Stomach (tissue), 9 donors: Measurements from ENCODE around the gene ELMO1. TPM values are rescaled to one million over a fixed set of nuclear protein-coding genes. Genes with fewer than 3 reads are reported as not detected.

Experiments used
- DNase-seq, 2 donors: peaks; one replicate each; pipeline versions ENCODE4 v3.0.0 to v3.0.0-alpha.2; 2013 to 2019
- H3K27ac ChIP-seq, 5 donors: fragments of 200-600 bp in 4 of 5; sonication (generic) in 4 of 5; one replicate each; pipeline ENCODE4 v1.5.1; 2013 to 2019; ENCODE audit warnings: mild to moderate bottlenecking in 1 of 5, moderate library complexity in 1 of 5
- H3K27me3 ChIP-seq, 3 donors: fragments of 200-600 bp; sonication (generic); one replicate each; pipeline ENCODE4 v1.5.1; 2017 to 2019; ENCODE audit warnings: mixed run types in 1 of 3
- H3K36me3 ChIP-seq, 4 donors: fragments of 200-600 bp; sonication (generic); 1 replicate in 3 of 4; 2 replicates in 1 of 4; pipeline ENCODE4 v1.5.1; 2016 to 2019
- H3K4me1 ChIP-seq, 4 donors: fragments of 200-600 bp; sonication (generic); one replicate each; pipeline ENCODE4 v1.5.1; 2016 to 2019
- H3K4me3 ChIP-seq, 4 donors: fragments of 200-600 bp; sonication (generic) in 3 of 4; one replicate each; pipeline ENCODE4 v1.5.1; 2016 to 2019; ENCODE audit warnings: mild to moderate bottlenecking in 1 of 4
- H3K9me3 ChIP-seq, 4 donors: fragments of 200-600 bp; sonication (generic); one replicate each; pipeline ENCODE4 v1.5.1; 2016 to 2019
- CTCF ChIP-seq, 7 experiments: fragments of 450-650 bp in 4 of 7; fragments of 200-600 bp in 3 of 7; sonication (generic) in 3 of 7; IDR thresholded peaks; one replicate each; pipeline ENCODE4 v1.5.1; 2016 to 2019; ENCODE audit warnings: antibody characterized with exemption in 7 of 7, control low read depth in 2 of 7, mild to moderate bottlenecking in 1 of 7
- EP300 ChIP-seq: sonication (generic); formaldehyde crosslinking; IDR thresholded peaks from one replicate; pipeline ENCODE4 v1.6.1; 2017; ENCODE audit warnings: antibody characterized with exemption
- POLR2A ChIP-seq, 4 donors: fragments of 450-650 bp; IDR thresholded peaks; one replicate each; pipeline ENCODE4 v1.6.1; 2016; ENCODE audit warnings: antibody characterized with exemption in 4 of 4, control low read depth in 2 of 4, mild to moderate bottlenecking in 1 of 4, moderate library complexity in 1 of 4
- POLR2AphosphoS5 ChIP-seq, 3 donors: sonication (generic); formaldehyde crosslinking; IDR thresholded peaks; one replicate each; pipeline ENCODE4 v1.6.1; 2016; ENCODE audit warnings: antibody characterized with exemption in 3 of 3
- WGBS, 5 donors: extraction: QIAGEN DNeasy Blood & Tissue Kit in 3 of 5; methylation state at CpG; one replicate each; pipeline versions ENCODE4 v1.1.5 to v1.1.7; 2013 to 2018; 5-methylcytosine and 5-hydroxymethylcytosine counted together
- intact Hi-C: fragments of 100-400 bp; cut with DNase I; formaldehyde crosslinking; loops from one replicate; pipeline ENCODE4 v1.15.1; 2023; ENCODE audit warnings: low total_unique reads
- polyA plus RNA-seq, 3 donors: library from polyadenylated mRNA; stranded (reverse); fragments of 200-250 nt; gene quantifications; one replicate each; pipeline ENCODE4 v1.2.3, GENCODE V29; 2013
- total RNA-seq, 5 donors: library from RNA; depleted of rRNA; stranded (reverse); fragments of >200 nt; gene quantifications; one replicate each; pipeline versions ENCODE4 v1.1.0 to v1.2.3, GENCODE V29; 2014 to 2016
- donor health status: healthy with polysubstance abuse.
- donor health status: Bipolar disorder and iron deficiency.
- donor health status: healthy.

The ELMO1 gene
- total and polyA plus RNA-seq, 8 donors, result 4.1 to 117 (median 44.8) TPM

GRCh38 chr7:37462138-37462537 is 13.5 kb upstream of the ELMO1 start:
- Histone ChIP-seq H3K4me3 (no peak overlapping the region), H3K27ac (no peak overlapping the region), H3K27me3 (no peaks in the 10 kb centered on the region), H3K9me3 (no peaks in the 10 kb centered on the region), H3K4me1 (no peaks in the 10 kb centered on the region), H3K36me3 (no peaks in the 10 kb centered on the region)
- 52 to 75% (median 70%) methylated on average over 1 of the region's 1 CpG for WGBS, 5 donors
- intact Hi-C loops, result no loop called here
- DNase-seq, result no peak
- no peak for TF ChIP-seq EP300
- TF ChIP-seq POLR2AphosphoS5 (IDR thresholded peaks at IDR 0.05), result no peak
- TF ChIP-seq CTCF (IDR thresholded peaks at IDR 0.05), result no peak
- TF ChIP-seq POLR2A (IDR thresholded peaks at IDR 0.05), result no peak

- Histone ChIP-seq H3K27me3 (peaks cover 0 to 4% (median 0%) of the 10 kb centered on the region in 3 donors), H3K4me3 (no peak overlapping the region), H3K36me3 (no peaks in the 10 kb centered on the region), H3K4me1 (no peaks in the 10 kb centered on the region), H3K27ac (no peak overlapping the region), H3K9me3 (no peaks in the 10 kb centered on the region)
- intact Hi-C loops, result no loop called here
- TF ChIP-seq POLR2A (IDR thresholded peaks at IDR 0.05), result no peak
- DNase-seq, result no peak
- WGBS, 5 donors, result 73 to 84% (median 77%) methylated on average over 3 of the region's 3 CpGs
Measured at GRCh38 chr7:37455081-37455480, 6.4 kb upstream of the ELMO1 start.

GRCh38 chr7:37452346-37452745 is 3.7 kb upstream of the ELMO1 start:
- Histone ChIP-seq H3K27me3 (peaks cover 0 to 27% (median 14%) of the 10 kb centered on the region in 3 donors), H3K4me3 (no peak overlapping the region), H3K36me3 (no peaks in the 10 kb centered on the region), H3K4me1 (peaks cover 11 to 24% (median 18%) of the 10 kb centered on the region in 4 donors), H3K27ac (no peak overlapping the region), H3K9me3 (no peaks in the 10 kb centered on the region)
- TF ChIP-seq POLR2A (IDR thresholded peaks at IDR 0.05) (no peak), CTCF (IDR thresholded peaks at IDR 0.05) (no peak), EP300 (no peak), POLR2AphosphoS5 (IDR thresholded peaks at IDR 0.05) (no peak)
- intact Hi-C loops, result no loop called here
- DNase-seq, result no peak
- WGBS, 5 donors, result 44 to 69% (median 59%) methylated on average over 5 of the region's 5 CpGs

- no peaks in the 10 kb centered on the region for H3K36me3 ChIP-seq
- H3K27ac ChIP-seq, result no peak overlapping the region
- intact Hi-C loops, result no loop called here
- no peak overlapping the region for H3K4me3 ChIP-seq
- no peak for DNase-seq
- H3K4me1 ChIP-seq, result peaks cover 11 to 44% (median 20%) of the 10 kb centered on the region in 4 donors
- H3K9me3 ChIP-seq, result no peaks in the 10 kb centered on the region
- H3K27me3 ChIP-seq, result peaks cover 0 to 41% (median 14%) of the 10 kb centered on the region in 3 donors
- TF ChIP-seq CTCF (IDR thresholded peaks at IDR 0.05) (no peak), EP300 (no peak), POLR2AphosphoS5 (IDR thresholded peaks at IDR 0.05) (no peak), POLR2A (IDR thresholded peaks at IDR 0.05) (no peak)
- WGBS, 5 donors, result 80 to 86% (median 83%) methylated on average over 3 of the region's 3 CpGs
Measured at GRCh38 chr7:37450035-37450434, 1.4 kb upstream of the ELMO1 start.

- Histone ChIP-seq H3K4me3 (peak overlapping the region in 2 of 4 donors; percentile 71 to 73), H3K36me3 (no peaks in the 10 kb centered on the region), H3K27ac (peak overlapping the region in 3 of 5 donors; percentile 84 to 95 (median 86)), H3K9me3 (no peaks in the 10 kb centered on the region), H3K4me1 (peaks cover 11 to 44% (median 20%) of the 10 kb centered on the region in 4 donors), H3K27me3 (peaks cover 0 to 41% (median 14%) of the 10 kb centered on the region in 3 donors)
- no peak for DNase-seq
- WGBS, 5 donors, result 19 to 31% (median 22%) methylated on average over 5 of the region's 5 CpGs
- intact Hi-C loops, result no loop called here
- TF ChIP-seq POLR2AphosphoS5 (IDR thresholded peaks at IDR 0.05), result no peak
- no peak for TF ChIP-seq CTCF (IDR thresholded peaks at IDR 0.05)
Measured at GRCh38 chr7:37449621-37450020, 957 bp upstream of the ELMO1 start.
